Activated T-helper 1 cell treated with Interleukin-2 at 50 U/mL for 16 hours (primary cell): ENCODE results near the gene BACE1-AS.
"Not testable (repeated sequence)": the region's sequence is repeated elsewhere in the genome, so short reads cannot be mapped to it uniquely, and the experiment has no call there.

Experiments
- DNase-seq: peaks from one replicate; pipeline ENCODE4 v3.0.0-alpha.2; 2020; ENCODE audit warnings: low read depth

BACE1-AS gene

DNA sequence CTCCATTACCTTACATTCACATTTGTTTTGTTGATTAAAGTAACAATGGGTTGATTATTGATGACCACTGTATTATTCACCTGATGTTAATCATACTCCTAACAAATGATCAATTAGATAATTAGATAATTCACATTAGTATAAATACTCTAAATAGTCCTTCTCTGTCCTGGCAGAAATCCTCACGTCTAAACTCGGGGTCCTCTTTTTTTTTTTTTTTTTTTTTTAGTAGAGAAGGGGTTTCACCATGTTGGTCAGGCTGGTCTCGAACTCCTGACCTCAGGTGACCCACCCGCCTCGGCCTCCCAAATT, 36.1 kb downstream of the BACE1-AS start:
- not testable (repeated sequence) for DNase-seq

- peak; percentile 89 for DNase-seq
These were observed 36.6 kb downstream of the BACE1-AS start, which contains the start of gene CEP164 for GRCh38 chr11:117327567-117328374. TSS of gene CEP164 (plus strand) at chr11:117327854. CDS start at chr11:117338587, 10,733 bp downstream.

GRCh38 chr11:117328375-117329010, 37.3 kb downstream of the BACE1-AS start:
- no peak for DNase-seq

- no peak for DNase-seq
These were observed 41.7 kb downstream of the BACE1-AS start for GRCh38 chr11:117332843-117333242.

GRCh38 chr11:117333917-117334316, 42.8 kb downstream of the BACE1-AS start:
- DNase-seq = no peak

DNA sequence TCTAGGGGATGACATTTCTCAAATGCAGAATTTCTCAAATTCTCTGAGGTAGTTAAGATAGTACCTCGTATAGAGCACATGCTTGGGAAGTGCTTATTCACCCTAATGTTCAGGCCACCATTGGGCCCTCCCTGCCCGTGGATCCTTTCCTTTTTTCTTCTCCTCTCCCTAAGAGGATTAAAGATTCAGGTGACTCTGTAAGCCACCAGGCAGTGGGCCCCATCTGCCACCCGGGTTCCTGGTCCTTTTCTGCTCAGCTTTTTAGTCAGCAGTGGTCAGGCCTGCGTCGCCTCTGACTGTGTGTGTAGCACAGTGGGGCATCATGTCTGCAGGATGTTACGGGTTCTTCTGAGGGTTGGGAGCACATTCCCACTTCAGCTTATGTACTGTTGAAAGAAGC, 43.8 kb downstream of the BACE1-AS start:
- DNase-seq = no peak

- no peak for DNase-seq
These were observed 44.3 kb downstream of the BACE1-AS start for GRCh38 chr11:117335399-117335798.

DNA sequence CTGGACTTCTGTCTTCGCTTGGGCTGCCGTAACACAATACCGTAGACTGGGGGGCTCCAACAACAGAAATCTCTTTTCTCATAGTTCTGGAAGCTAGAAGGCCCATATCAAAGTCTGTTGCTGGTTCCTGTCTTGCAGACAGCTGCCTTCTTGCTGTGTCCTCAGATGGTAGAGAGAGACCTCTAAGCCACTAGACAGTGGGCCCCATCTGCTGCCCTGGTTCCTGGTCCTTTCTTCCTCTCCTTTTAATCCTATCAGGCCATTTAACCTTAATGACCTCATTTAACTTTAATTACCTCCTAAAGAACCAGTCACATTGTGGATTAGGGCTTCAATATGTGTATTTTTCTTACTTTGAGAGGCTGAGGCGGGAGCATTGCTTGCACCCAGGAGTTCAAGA, 45.9 kb downstream of the BACE1-AS start:
- DNase-seq = no peak
